Peyer's patch (tissue), 4 donors: ENCODE data around the gene NCL. TPM values are rescaled to one million over a fixed set of nuclear protein-coding genes. Genes with fewer than 3 reads are reported as not detected.

Experiments
- DNase-seq, 3 donors: peaks; one replicate each; pipeline ENCODE4 v3.0.0-alpha.2; 2017 to 2019
- H3K27ac ChIP-seq, 4 donors: fragments of 200-600 bp; sonication (generic); one replicate each; pipeline ENCODE4 v1.5.1; 2016 to 2019
- H3K27me3 ChIP-seq, 2 donors: fragments of 200-600 bp; sonication (generic); one replicate each; pipeline ENCODE4 v1.5.1; 2019
- H3K36me3 ChIP-seq, 3 donors: fragments of 200-600 bp; sonication (generic); one replicate each; pipeline ENCODE4 v1.5.1; 2016 to 2019
- H3K4me1 ChIP-seq, 4 donors: fragments of 200-600 bp; sonication (generic); one replicate each; pipeline ENCODE4 v1.5.1; 2016 to 2019
- H3K4me3 ChIP-seq, 4 donors: fragments of 200-600 bp; sonication (generic); 1 replicate in 3 of 4; 2 replicates in 1 of 4; pipeline ENCODE4 v1.5.1; 2016 to 2019; ENCODE audit warnings: mild to moderate bottlenecking in 1 of 4
- H3K9me3 ChIP-seq, 4 donors: fragments of 200-600 bp; sonication (generic); one replicate each; pipeline ENCODE4 v1.5.1; 2016 to 2019; ENCODE audit warnings: mild to moderate bottlenecking in 1 of 4
- CTCF ChIP-seq, 6 experiments: fragments of 450-650 bp in 4 of 6; fragments of 200-600 bp in 2 of 6; sonication (generic) in 1 of 6; IDR thresholded peaks; one replicate each; pipeline ENCODE4 v1.5.1; 2017 to 2019; ENCODE audit warnings: antibody characterized with exemption in 6 of 6, mild to moderate bottlenecking in 3 of 6, moderate library complexity in 1 of 6
- POLR2A ChIP-seq, 2 donors: fragments of 450-650 bp; IDR thresholded peaks; one replicate each; pipeline ENCODE4 v1.5.1; 2017; ENCODE audit warnings: antibody characterized with exemption in 2 of 2, mild to moderate bottlenecking in 2 of 2, moderate library complexity in 2 of 2
- total RNA-seq, 4 donors: library from RNA; depleted of rRNA; stranded (reverse); fragments of >200 nt; gene quantifications; one replicate each; pipeline ENCODE4 v1.1.0, GENCODE V29; 2016

The NCL gene
- total RNA-seq, 4 donors from 2014 or later = 80.7 to 661 (median 153) TPM

- H3K9me3 ChIP-seq = no peaks in the 10 kb centered on the region
- H3K27me3 ChIP-seq = no peaks in the 10 kb centered on the region
- no peak for DNase-seq
- H3K4me3 ChIP-seq = no peak overlapping the region
- H3K27ac ChIP-seq = no peak overlapping the region
- TF ChIP-seq CTCF (IDR thresholded peaks at IDR 0.05) (no peak), POLR2A (IDR thresholded peaks at IDR 0.05) (no peak)
- H3K4me1 ChIP-seq = no peaks in the 10 kb centered on the region
- no peaks in the 10 kb centered on the region for H3K36me3 ChIP-seq
Measured at GRCh38 chr2:231476920-231477319, 12.6 kb upstream of the NCL start.

- DNase-seq = no peak
- no peak overlapping the region for H3K4me3 ChIP-seq
- H3K9me3 ChIP-seq = no peaks in the 10 kb centered on the region
- no peaks in the 10 kb centered on the region for H3K27me3 ChIP-seq
- no peak for TF ChIP-seq CTCF (IDR thresholded peaks at IDR 0.05)
- no peak for TF ChIP-seq POLR2A (IDR thresholded peaks at IDR 0.05)
- H3K27ac ChIP-seq = no peak overlapping the region
- H3K36me3 ChIP-seq = no peaks in the 10 kb centered on the region
- no peaks in the 10 kb centered on the region for H3K4me1 ChIP-seq
Measured at GRCh38 chr2:231475965-231476364, 11.7 kb upstream of the NCL start.

- Histone ChIP-seq H3K36me3 (no peaks in the 10 kb centered on the region), H3K4me1 (no peaks in the 10 kb centered on the region), H3K4me3 (no peak overlapping the region), H3K27me3 (no peaks in the 10 kb centered on the region), H3K27ac (no peak overlapping the region), H3K9me3 (no peaks in the 10 kb centered on the region)
- TF ChIP-seq POLR2A (IDR thresholded peaks at IDR 0.05) = no peak
- TF ChIP-seq CTCF (IDR thresholded peaks at IDR 0.05) = no peak
- no peak for DNase-seq
Measured at GRCh38 chr2:231472816-231473215, 8.5 kb upstream of the NCL start.

GRCh38 chr2:231470246-231470900 lies 6.1 kb upstream of the NCL start:
- no peak for DNase-seq
- Histone ChIP-seq H3K4me3 (no peak overlapping the region), H3K27me3 (no peaks in the 10 kb centered on the region), H3K36me3 (no peaks in the 10 kb centered on the region), H3K27ac (no peak overlapping the region), H3K9me3 (no peaks in the 10 kb centered on the region), H3K4me1 (peaks cover 0 to 3% (median 1%) of the 10 kb centered on the region in 4 donors)
- TF ChIP-seq CTCF (IDR thresholded peaks at IDR 0.05) (no peak), POLR2A (IDR thresholded peaks at IDR 0.05) (no peak)

- H3K9me3 ChIP-seq = no peaks in the 10 kb centered on the region
- H3K4me1 ChIP-seq = peaks cover 0 to 7% (median 3%) of the 10 kb centered on the region in 4 donors
- no peaks in the 10 kb centered on the region for H3K27me3 ChIP-seq
- no peaks in the 10 kb centered on the region for H3K36me3 ChIP-seq
- no peak for DNase-seq
- no peak overlapping the region for H3K27ac ChIP-seq
- H3K4me3 ChIP-seq = no peak overlapping the region
- TF ChIP-seq POLR2A (IDR thresholded peaks at IDR 0.05) (no peak), CTCF (IDR thresholded peaks at IDR 0.05) (no peak)
Measured at GRCh38 chr2:231469583-231469950, 5.3 kb upstream of the NCL start.
